K562 (cell line): ENCODE data around the gene RIMBP3C. TPM values are rescaled to one million over a fixed set of nuclear protein-coding genes. Genes with fewer than 3 reads are reported as not detected.

Experiments
- FOSL1 ChIP-seq: fragments of 200-800 bp; sonication (Bioruptor generic); conservative IDR thresholded peaks from 2 replicates; pipeline ENCODE4 v1.6.1; 2016; ENCODE audit warnings: missing genetic modification characterization, missing compliant biosample characterization
- FOXA1 ChIP-seq: fragments of 450-650 bp; IDR thresholded peaks from 2 replicates; pipeline ENCODE4 v1.6.1; 2016; ENCODE audit warnings: mild to moderate bottlenecking, borderline replicate concordance
- FUS ChIP-seq: fragments of 200-400 bp; formaldehyde crosslinking; optimal IDR thresholded peaks from 2 replicates; pipeline ENCODE3; 2017; ENCODE audit warnings: low read depth, low read length
- GABPA ChIP-seq: fragments of 200-800 bp; sonication (Bioruptor generic); conservative IDR thresholded peaks from 2 replicates; pipeline ENCODE4 v1.6.1; 2016; ENCODE audit warnings: low read depth, missing genetic modification characterization, missing compliant biosample characterization
- GTF2F1 ChIP-seq: IDR thresholded peaks from 2 replicates; pipeline ENCODE4 v1.6.1; 2011; ENCODE audit warnings: low read depth, low read length, improper control_type of control experiment
- HINFP ChIP-seq: fragments of 450-650 bp; conservative IDR thresholded peaks from 2 replicates; pipeline ENCODE4 v1.6.1; 2016; ENCODE audit warnings: missing genetic modification characterization, low read depth, mild to moderate bottlenecking, control low read depth, missing compliant biosample characterization
- HIVEP1 ChIP-seq: fragments of 250-450 bp; sonication (Bioruptor Pico); IDR thresholded peaks from 2 replicates; pipeline ENCODE4 v1.4.0; 2020; ENCODE audit warnings: mild to moderate bottlenecking
- HLTF ChIP-seq: fragments of 450-650 bp; IDR thresholded peaks from 2 replicates; pipeline ENCODE4 v1.6.1; 2016
- MCM7 ChIP-seq, 2 experiments: fragments of 450-650 bp; IDR thresholded peaks; 2 replicates each; pipeline ENCODE4 v1.6.1; 2016 to 2018
- MTF1 ChIP-seq: fragments of 250-450 bp; sonication (Bioruptor Pico); IDR thresholded peaks from 2 replicates; pipeline ENCODE4 v1.9.0; 2021; ENCODE audit warnings: moderate library complexity, mild to moderate bottlenecking, inconsistent platforms, borderline replicate concordance
- STAT6 ChIP-seq: sonication (generic); formaldehyde crosslinking; IDR thresholded peaks from 2 replicates; pipeline ENCODE4 v1.8.1; 2023; ENCODE audit warnings: mild to moderate bottlenecking, missing genetic modification reagents
- TRIM25 ChIP-seq: fragments of 450-650 bp; IDR thresholded peaks from 2 replicates; pipeline ENCODE4 v1.7.0; 2016; ENCODE audit warnings: borderline replicate concordance
- ZMIZ1 ChIP-seq, 2 experiments: fragments of 150-350 bp in 1 of 2; IDR thresholded peaks; 2 replicates each; pipeline ENCODE4 v1.6.1; 2012 to 2016; ENCODE audit warnings: low read depth in 2 of 2, low read length in 2 of 2, mild to moderate bottlenecking in 1 of 2, moderate library complexity in 1 of 2
- ZNF143 ChIP-seq: sonication (generic); formaldehyde crosslinking; IDR thresholded peaks from 2 replicates; pipeline ENCODE4 v1.9.0; 2022; ENCODE audit warnings: mild to moderate bottlenecking, missing genetic modification reagents
- ZNF174 ChIP-seq: fragments of 250-450 bp; sonication (Bioruptor Pico); IDR thresholded peaks from 2 replicates; pipeline ENCODE4 v1.4.0; 2020; ENCODE audit warnings: mild to moderate bottlenecking
- ZNF431 ChIP-seq: sonication (generic); formaldehyde crosslinking; IDR thresholded peaks from 2 replicates; pipeline ENCODE4 v1.8.0; 2022; ENCODE audit warnings: mild to moderate bottlenecking, missing genetic modification reagents
- ZNF436 ChIP-seq: fragments of 250-450, 450-650 bp; sonication (Bioruptor Pico); formaldehyde crosslinking; IDR thresholded peaks from 2 replicates; pipeline ENCODE4 v1.7.0; 2020; ENCODE audit warnings: mild to moderate bottlenecking
- polyA plus RNA-seq, 8 experiments: library from polyadenylated mRNA; depleted of rRNA in 4 of 8; stranded (reverse) in 5 of 8; unstranded in 3 of 8; fragments of >200 nt; fragmentation: Nextera tagmentation in 2 of 8; fragmentation: Illumina TruSeq in 1 of 8; extraction: Ambion mirVana in 2 of 8; extraction: Trizol in 1 of 8; gene quantifications; 2 replicates each; pipeline versions ENCODE4 v1.2.1 to v1.2.3, GENCODE V29; 2011 to 2014; ENCODE audit warnings: inconsistent platforms in 1 of 8, missing spikeins in 1 of 8
- total RNA-seq, 7 experiments: library from RNA; depleted of rRNA in 6 of 7; stranded (reverse); fragments of >200 nt in 6 of 7; fragmentation: Illumina TruSeq in 2 of 7; extraction: Trizol in 2 of 7; gene quantifications; 2 replicates each; pipeline versions ENCODE4 v1.2.1 to v1.2.3, GENCODE V29; 2011 to 2021; ENCODE audit warnings: low replicate concordance in 1 of 7

The RIMBP3C gene
- total and polyA plus RNA-seq, 9 of the 15 experiments (the other 6 are each of a cell fraction or from before 2014, with no cell fraction given), result 0.09 to 0.98 (median 0.17) TPM; not detected in 2

- TF ChIP-seq HINFP (tag), result no peak
- TF ChIP-seq ZNF143 (CRISPR knock-in tag), result no peak
- no peak for TF ChIP-seq FOXA1
- TF ChIP-seq HLTF, result no peak
- TF ChIP-seq HIVEP1 (CRISPR knock-in tag), result peak; percentile 4; the same call in 1 of the 2 replicates
- no peak for TF ChIP-seq ZMIZ1 (IDR thresholded peaks at IDR 0.05; ENCODE audit: low read depth in 2 of 2, low read length in 2 of 2)
- TF ChIP-seq MCM7 (IDR thresholded peaks at IDR 0.05), result no peak
- TF ChIP-seq GABPA (tag), result no peak
- peak; percentile 76; the same call in 1 of the 2 replicates for TF ChIP-seq MTF1 (CRISPR knock-in tag)
- no peak for TF ChIP-seq GTF2F1
- TF ChIP-seq STAT6 (CRISPR knock-in tag), result no peak; the same call in 1 of the 2 replicates
- no peak for TF ChIP-seq ZNF431
- TF ChIP-seq FOSL1 (tag), result no peak
- no peak for TF ChIP-seq FUS
- TF ChIP-seq ZNF436 (CRISPR knock-in tag), result 0 out of 2 replicates have a peak, but pooled peaks have one; percentile 36
- no peak for TF ChIP-seq TRIM25
- TF ChIP-seq ZNF174 (CRISPR knock-in tag), result no peak
Observed at GRCh38 chr22:21569459-21570170, 18.4 kb upstream of the RIMBP3C start (continued).
